ENCODE measurements around the gene BZW1. TPM values are rescaled to one million over a fixed set of nuclear protein-coding genes. Genes with fewer than 3 reads are reported as not detected.

BZW1 gene
- total RNA-seq (2022; extraction: Qiagen RNA extraction) = 326 to 694 TPM (median 402 TPM) in 5 replicates

GRCh38 chr2:200811333-200812121 is at the start of gene BZW1:
Gene BZW1, plus strand, starts transcription at chr2:200811910. Its CDS starts 1,308 bp downstream, at chr2:200813218.

GRCh38 chr2:200864176-200865034 is 52.7 kb downstream of the BZW1 start, which contains the start of gene CLK1:
Gene CLK1, minus strand, starts transcription at chr2:200864658. Its CDS starts 2,796 bp downstream, at chr2:200861862.

Other genes with a start within 250 kb of the BZW1 start
- gene AOX1, start 225.9 kb upstream of the BZW1 start, total RNA-seq (2022; extraction: Qiagen RNA extraction) = 4.6 to 8.3 TPM (median 5.3 TPM) in 5 replicates
- gene CLK1, start 52.7 kb downstream of the BZW1 start, total RNA-seq (2022; extraction: Qiagen RNA extraction) = 29.7 to 36.9 TPM (median 31.6 TPM) in 5 replicates
- gene PPIL3, start 77.2 kb downstream of the BZW1 start, total RNA-seq (2022; extraction: Qiagen RNA extraction) = 18.2 to 25.2 TPM (median 24.0 TPM) in 5 replicates
- 34.2 to 41.8 TPM (median 34.7 TPM) in 5 replicates for gene NIF3L1, start 77.5 kb downstream of the BZW1 start, total RNA-seq (2022; extraction: Qiagen RNA extraction)
- gene ORC2, start 151.8 kb downstream of the BZW1 start, total RNA-seq (2022; extraction: Qiagen RNA extraction) = 12.0 to 14.9 TPM (median 13.0 TPM) in 5 replicates

All from A549 treated with AZD2906 at 1 μM for 4 hours (cell line).